GM12878 (cell line): ENCODE results near the gene OR8B2. TPM values are rescaled to one million over a fixed set of nuclear protein-coding genes. Genes with fewer than 3 reads are reported as not detected.

Source experiments
- ATAC-seq: fragments of 200-7000 bp; cut with Tn5 transposase; 3 replicates; pipeline ENCODE4 v1.9.1; 2020; ENCODE audit warnings: mild to moderate bottlenecking, moderate library complexity
- BruUV-seq: library from RNA; stranded (reverse); fragments of 400-500 nt; replicated peaks from 2 replicates; lab custom pipeline; 2021; lab: Mats Ljungman, UMichigan
- CTCF ChIA-PET: fragments of 300-600 bp; sonication (Branson Sonifier 250); formaldehyde crosslinking; extraction: SDS; loops from one replicate; lab custom pipeline; 2021; ENCODE audit warnings: inconsistent platforms; lab: Yijun Ruan, JAX
- POLR2A ChIA-PET: fragments of 350-600 bp; formaldehyde crosslinking; extraction: SDS; loops from one replicate; lab custom pipeline; 2021; ENCODE audit warnings: inconsistent platforms; lab: Charles Lee
- RAD21 ChIA-PET: fragments of 300-600 bp; sonication (Branson Sonifier 250); formaldehyde crosslinking; loops from one replicate; lab custom pipeline; 2023; ENCODE audit warnings: antibody characterized with exemption; ENCODE audit not compliant: unreplicated experiment; lab: Charles Lee
- SMC1A ChIA-PET: fragments of 300-600 bp; sonication (Branson Sonifier 250); formaldehyde crosslinking; loops from one replicate; lab custom pipeline; 2023; ENCODE audit not compliant: unreplicated experiment, uncharacterized antibody; lab: Charles Lee
- DNase-seq: peaks from one replicate; pipeline ENCODE4 v3.0.0-alpha.2; 2011; ENCODE audit warnings: low read depth, low spot score
- FAIRE-seq: peaks from 3 replicates; lab custom pipeline; 2011; peaks lifted over from hg19 to GRCh38; lab: Jason Lieb, UNC
- H2AFZ ChIP-seq: 2 replicates; pipeline ENCODE4 v1.6.0; 2011; ENCODE audit warnings: low read depth, low read length, control low read depth; ENCODE audit not compliant: control insufficient read depth
- H3K27ac ChIP-seq: 2 replicates; pipeline ENCODE4 v1.5.1; 2011; ENCODE audit warnings: control low read depth; ENCODE audit not compliant: control insufficient read depth, insufficient read depth
- H3K27me3 ChIP-seq, 2 experiments: replicated peaks in 1 of 2; 2 replicates each; pipeline versions ENCODE4 v1.6.0 to v1.6.1; 2011; ENCODE audit warnings: low read length in 1 of 2; ENCODE audit not compliant: control insufficient read depth in 2 of 2, insufficient read depth in 2 of 2
- H3K36me3 ChIP-seq, 2 experiments: 2 replicates each; pipeline ENCODE4 v1.5.1; 2011; ENCODE audit warnings: low read length in 1 of 2; ENCODE audit not compliant: control insufficient read depth in 2 of 2, insufficient read depth in 2 of 2
- H3K4me1 ChIP-seq: 2 replicates; pipeline ENCODE4 v1.6.1; 2011; ENCODE audit warnings: mild to moderate bottlenecking, low read length, moderate library complexity, mixed read lengths; ENCODE audit not compliant: control insufficient read depth, insufficient read depth
- H3K4me2 ChIP-seq: 2 replicates; pipeline ENCODE4 v1.6.0; 2011; ENCODE audit warnings: control low read depth; ENCODE audit not compliant: control insufficient read depth, insufficient read depth
- H3K4me3 ChIP-seq: fragments of 200-600 bp; sonication (generic); 2 replicates; pipeline ENCODE4 v1.5.1; 2016
- H3K79me2 ChIP-seq: 2 replicates; pipeline ENCODE4 v1.6.0; 2011; ENCODE audit warnings: low read length; ENCODE audit not compliant: control insufficient read depth, insufficient read depth
- H3K9ac ChIP-seq: 2 replicates; pipeline ENCODE4 v1.8.0; 2011; ENCODE audit warnings: low read length, control low read depth, mixed read lengths; ENCODE audit not compliant: control insufficient read depth, insufficient read depth
- H3K9me3 ChIP-seq: replicated peaks from 3 replicates; pipeline ENCODE4 v1.5.1; 2011; ENCODE audit warnings: mild to moderate bottlenecking, low read length; ENCODE audit not compliant: control insufficient read depth, insufficient read depth
- H4K20me1 ChIP-seq: 2 replicates; pipeline ENCODE4 v1.6.0; 2011; ENCODE audit not compliant: control insufficient read depth, insufficient read depth
- BCL3 ChIP-seq: IDR thresholded peaks from 2 replicates; pipeline ENCODE4 v1.6.1; 2011; ENCODE audit warnings: borderline replicate concordance, low read depth, mild to moderate bottlenecking, moderate library complexity, low read length; ENCODE audit not compliant: insufficient read depth, poor library complexity, severe bottlenecking
- TBL1XR1 ChIP-seq: IDR thresholded peaks from 2 replicates; pipeline ENCODE4 v1.6.1; 2012; ENCODE audit warnings: low read depth, low read length, improper control_type of control experiment
- WGBS: methylation state at CpG from one replicate; pipeline ENCODE4 v1.1.6; 2016; ENCODE audit warnings: low lambda C conversion rate; ENCODE audit not compliant: insufficient replicate concordance, insufficient coverage; ENCODE audit errors: missing lambda C conversion rate; 5-methylcytosine and 5-hydroxymethylcytosine counted together
- in situ Hi-C: fragments of 300-500 bp; cut with MboI; formaldehyde crosslinking; loops from 9 replicates; pipeline ENCODE4 v1.14.3; 2018; ENCODE audit warnings: mixed read lengths
- intact Hi-C: fragments of 100-400 bp; cut with micrococcal nuclease; formaldehyde crosslinking; loops from one replicate; pipeline ENCODE4 v1.14.2; 2022; ENCODE audit not compliant: unreplicated experiment
- polyA plus RNA-seq, 11 experiments: library from polyadenylated mRNA; depleted of rRNA in 4 of 11; unstranded in 6 of 11; stranded (reverse) in 5 of 11; fragments of >200 nt; fragmentation: Nextera tagmentation in 4 of 11; fragmentation: Illumina TruSeq in 1 of 11; extraction: Ambion mirVana in 4 of 11; extraction: Trizol in 1 of 11; gene quantifications; 1 replicate in 1 of 11; 2 replicates in 10 of 11; pipeline versions ENCODE4 v1.2.1 to v1.2.3, GENCODE V29; 2011 to 2016; ENCODE audit warnings: inconsistent platforms in 2 of 11, missing spikeins in 2 of 11, low read depth in 1 of 11
- total RNA-seq, 4 experiments: library from RNA; depleted of rRNA in 3 of 4; stranded (reverse); fragments of >200 nt in 3 of 4; fragmentation: Illumina TruSeq in 1 of 4; extraction: Trizol in 1 of 4; gene quantifications; 2 replicates each; pipeline versions ENCODE4 v1.2.1 to v1.2.3, GENCODE V29; 2013 to 2021
- TF ChIP-seq, protein P1 (sequence below): fragments of 150-350 bp; IDR thresholded peaks from 2 replicates; pipeline ENCODE4 v1.6.1; 2016; ENCODE audit warnings: low read depth, low read length

Gene OR8B2
- total and polyA plus RNA-seq, 10 of the 15 experiments (the other 5 are each of a cell fraction or from before 2014, with no cell fraction given): not detected

GRCh38 chr11:124376280-124376679, 8.0 kb downstream of the OR8B2 start:
- DNase-seq: no peak
- 15% methylated on average over 3 of the region's 3 CpGs for WGBS
- 0 out of 4 replicates have a peak, but pooled peaks cover 0 to 2% of the 10 kb centered on the region in 2 experiments for H3K27me3 ChIP-seq
- no peaks in the 10 kb centered on the region for H3K4me1 ChIP-seq
- ChIA-PET POLR2A (no interaction called here), RAD21 (no interaction called here), CTCF (no interaction called here), SMC1A (no interaction called here)
- H3K36me3 ChIP-seq: no peaks in the 10 kb centered on the region
- no peak overlapping the region for H3K9ac ChIP-seq
- H3K4me2 ChIP-seq: no peak overlapping the region
- H2AFZ ChIP-seq: no peak overlapping the region
- H3K79me2 ChIP-seq: no peaks in the 10 kb centered on the region
- ATAC-seq: no peak
- intact Hi-C loops (no loop called here), in situ Hi-C loops (no loop called here)
- no peak overlapping the region for H3K27ac ChIP-seq
- BruUV-seq: no TSS peak
- H3K9me3 ChIP-seq: no peaks in the 10 kb centered on the region
- H4K20me1 ChIP-seq: no peaks in the 10 kb centered on the region
- H3K4me3 ChIP-seq: no peak overlapping the region
- FAIRE-seq: no peak
- TF ChIP-seq BCL3 (peak; percentile 54), TBL1XR1 (no peak)
- TF ChIP-seq, protein P1, sequence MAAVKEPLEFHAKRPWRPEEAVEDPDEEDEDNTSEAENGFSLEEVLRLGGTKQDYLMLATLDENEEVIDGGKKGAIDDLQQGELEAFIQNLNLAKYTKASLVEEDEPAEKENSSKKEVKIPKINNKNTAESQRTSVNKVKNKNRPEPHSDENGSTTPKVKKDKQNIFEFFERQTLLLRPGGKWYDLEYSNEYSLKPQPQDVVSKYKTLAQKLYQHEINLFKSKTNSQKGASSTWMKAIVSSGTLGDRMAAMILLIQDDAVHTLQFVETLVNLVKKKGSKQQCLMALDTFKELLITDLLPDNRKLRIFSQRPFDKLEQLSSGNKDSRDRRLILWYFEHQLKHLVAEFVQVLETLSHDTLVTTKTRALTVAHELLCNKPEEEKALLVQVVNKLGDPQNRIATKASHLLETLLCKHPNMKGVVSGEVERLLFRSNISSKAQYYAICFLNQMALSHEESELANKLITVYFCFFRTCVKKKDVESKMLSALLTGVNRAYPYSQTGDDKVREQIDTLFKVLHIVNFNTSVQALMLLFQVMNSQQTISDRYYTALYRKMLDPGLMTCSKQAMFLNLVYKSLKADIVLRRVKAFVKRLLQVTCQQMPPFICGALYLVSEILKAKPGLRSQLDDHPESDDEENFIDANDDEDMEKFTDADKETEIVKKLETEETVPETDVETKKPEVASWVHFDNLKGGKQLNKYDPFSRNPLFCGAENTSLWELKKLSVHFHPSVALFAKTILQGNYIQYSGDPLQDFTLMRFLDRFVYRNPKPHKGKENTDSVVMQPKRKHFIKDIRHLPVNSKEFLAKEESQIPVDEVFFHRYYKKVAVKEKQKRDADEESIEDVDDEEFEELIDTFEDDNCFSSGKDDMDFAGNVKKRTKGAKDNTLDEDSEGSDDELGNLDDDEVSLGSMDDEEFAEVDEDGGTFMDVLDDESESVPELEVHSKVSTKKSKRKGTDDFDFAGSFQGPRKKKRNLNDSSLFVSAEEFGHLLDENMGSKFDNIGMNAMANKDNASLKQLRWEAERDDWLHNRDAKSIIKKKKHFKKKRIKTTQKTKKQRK: no peak
